ENCODE data around the gene COL10A1. TPM values are rescaled to one million over a fixed set of nuclear protein-coding genes. Genes with fewer than 3 reads are reported as not detected.

COL10A1 gene
- total and polyA plus RNA-seq, 2 experiments from 2014 or later, result 0.28 to 0.31 TPM

GRCh38 chr6:116105247-116105646 lies 20.7 kb downstream of the COL10A1 start:
- peak overlapping the region; percentile 82; the same call in 1 of the 2 replicates for H3K27ac ChIP-seq (ENCODE audit: low read depth)
- Mint-ChIP-seq H3K36me3 (ENCODE audit: low read depth) (peaks cover 23% of the 10 kb centered on the region), H3K4me1 (peaks cover 72% of the 10 kb centered on the region), H3K9me3 (no peaks in the 10 kb centered on the region), H3K27me3 (ENCODE audit: insufficient read depth, low read depth, poor library complexity) (peaks cover 4% of the 10 kb centered on the region), H3K27ac (no peak overlapping the region; the same call in 1 of the 2 replicates), H3K4me3 (peak overlapping the region; percentile 30; the same call in 1 of the 3 replicates)
- DNase-seq (ENCODE audit: low spot score), result no peak
- H3F3A ChIP-seq (replicated peaks; ENCODE audit: low read depth), result no peaks in the 10 kb centered on the region; the same call in 1 of the 2 replicates
- TF ChIP-seq EZH2phosphoT487 (IDR thresholded peaks at IDR 0.05; ENCODE audit: unreplicated experiment), result no peak
- TF ChIP-seq ZNF114 (CRISPR knock-in tag; IDR thresholded peaks at IDR 0.05), result no peak
- no peak for TF ChIP-seq JUNB (IDR thresholded peaks at IDR 0.05; ENCODE audit: unreplicated experiment)
- TF ChIP-seq, protein P1, sequence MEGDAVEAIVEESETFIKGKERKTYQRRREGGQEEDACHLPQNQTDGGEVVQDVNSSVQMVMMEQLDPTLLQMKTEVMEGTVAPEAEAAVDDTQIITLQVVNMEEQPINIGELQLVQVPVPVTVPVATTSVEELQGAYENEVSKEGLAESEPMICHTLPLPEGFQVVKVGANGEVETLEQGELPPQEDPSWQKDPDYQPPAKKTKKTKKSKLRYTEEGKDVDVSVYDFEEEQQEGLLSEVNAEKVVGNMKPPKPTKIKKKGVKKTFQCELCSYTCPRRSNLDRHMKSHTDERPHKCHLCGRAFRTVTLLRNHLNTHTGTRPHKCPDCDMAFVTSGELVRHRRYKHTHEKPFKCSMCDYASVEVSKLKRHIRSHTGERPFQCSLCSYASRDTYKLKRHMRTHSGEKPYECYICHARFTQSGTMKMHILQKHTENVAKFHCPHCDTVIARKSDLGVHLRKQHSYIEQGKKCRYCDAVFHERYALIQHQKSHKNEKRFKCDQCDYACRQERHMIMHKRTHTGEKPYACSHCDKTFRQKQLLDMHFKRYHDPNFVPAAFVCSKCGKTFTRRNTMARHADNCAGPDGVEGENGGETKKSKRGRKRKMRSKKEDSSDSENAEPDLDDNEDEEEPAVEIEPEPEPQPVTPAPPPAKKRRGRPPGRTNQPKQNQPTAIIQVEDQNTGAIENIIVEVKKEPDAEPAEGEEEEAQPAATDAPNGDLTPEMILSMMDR (conservative IDR thresholded peaks at IDR 0.05; ENCODE audit: low read depth in 2 of 2), result no peak
- TF ChIP-seq POLR2AphosphoS5 (IDR thresholded peaks at IDR 0.05; ENCODE audit: low read depth), result no peak
- no peak for TF ChIP-seq STAT1 (IDR thresholded peaks at IDR 0.05; ENCODE audit: unreplicated experiment)
- peaks cover 42% of the 10 kb centered on the region for H3K4me1 ChIP-seq (ENCODE audit: insufficient read depth)
- peak overlapping the region; percentile 14; the same call in 1 of the 2 replicates for H3K4me2 ChIP-seq
- H3K27me3 ChIP-seq (ENCODE audit: insufficient read depth), result no peaks in the 10 kb centered on the region
- H2AFZ ChIP-seq, result no peak overlapping the region
- no peak overlapping the region for H3K4me3 ChIP-seq
- H4K20me1 ChIP-seq (replicated peaks; ENCODE audit: insufficient read depth), result no peaks in the 10 kb centered on the region
- ATAC-seq, result no peak
- peaks cover 12% of the 10 kb centered on the region; the same call in 1 of the 2 replicates for H3K36me3 ChIP-seq (ENCODE audit: insufficient read depth)
- H3K9me2 ChIP-seq (ENCODE audit: insufficient read depth), result no peaks in the 10 kb centered on the region
- peaks cover 34% of the 10 kb centered on the region for H3K79me2 ChIP-seq (replicated peaks; ENCODE audit: insufficient read depth)

DNA sequence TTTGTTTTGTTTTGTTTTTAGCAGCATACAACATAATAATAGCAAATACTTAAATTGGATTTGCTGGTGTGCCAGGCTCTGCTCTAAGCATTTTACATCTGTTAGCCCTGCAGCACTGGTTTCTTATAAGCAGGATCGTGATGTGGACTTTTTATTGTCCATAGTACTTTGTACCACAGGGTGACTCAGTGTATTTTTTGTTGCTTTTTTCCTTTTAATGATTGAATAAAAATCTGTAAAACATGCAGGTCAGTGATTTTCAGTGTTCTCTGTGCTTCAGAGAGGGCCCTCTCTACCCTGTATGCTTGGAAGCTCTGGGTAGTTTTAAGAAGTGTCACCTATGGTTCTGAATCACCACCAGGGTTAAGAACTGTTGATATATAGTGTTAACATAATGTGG lies 21.3 kb downstream of the COL10A1 start:
- H3K4me3 ChIP-seq, result no peak overlapping the region
- Mint-ChIP-seq H3K27ac (no peak overlapping the region), H3K36me3 (ENCODE audit: low read depth) (peaks cover 21% of the 10 kb centered on the region), H3K27me3 (ENCODE audit: insufficient read depth, low read depth, poor library complexity) (peaks cover 7% of the 10 kb centered on the region), H3K4me3 (no peak overlapping the region; the same call in 2 of the 3 replicates), H3K4me1 (peaks cover 72% of the 10 kb centered on the region), H3K9me3 (no peaks in the 10 kb centered on the region)
- H3K36me3 ChIP-seq (ENCODE audit: insufficient read depth), result peaks cover 8% of the 10 kb centered on the region; the same call in 1 of the 2 replicates
- H3K27me3 ChIP-seq (ENCODE audit: insufficient read depth), result peaks cover 4% of the 10 kb centered on the region; the same call in 1 of the 2 replicates
- H3K4me1 ChIP-seq (ENCODE audit: insufficient read depth), result peaks cover 42% of the 10 kb centered on the region
- H4K20me1 ChIP-seq (replicated peaks; ENCODE audit: insufficient read depth), result no peaks in the 10 kb centered on the region
- no peak overlapping the region for H3K27ac ChIP-seq (ENCODE audit: low read depth)
- H3K9me2 ChIP-seq (ENCODE audit: insufficient read depth), result no peaks in the 10 kb centered on the region
- peaks cover 34% of the 10 kb centered on the region for H3K79me2 ChIP-seq (replicated peaks; ENCODE audit: insufficient read depth)
- DNase-seq (ENCODE audit: low spot score) (no peak), ATAC-seq (no peak)
- no peak for TF ChIP-seq EZH2 (IDR thresholded peaks at IDR 0.05; ENCODE audit: low read depth, unreplicated experiment)
- no peak for TF ChIP-seq ZNF114 (CRISPR knock-in tag; IDR thresholded peaks at IDR 0.05)
- H3F3A ChIP-seq (replicated peaks; ENCODE audit: low read depth), result no peaks in the 10 kb centered on the region; the same call in 1 of the 2 replicates
- H2AFZ ChIP-seq, result no peak overlapping the region
- H3K4me2 ChIP-seq, result no peak overlapping the region

DNA sequence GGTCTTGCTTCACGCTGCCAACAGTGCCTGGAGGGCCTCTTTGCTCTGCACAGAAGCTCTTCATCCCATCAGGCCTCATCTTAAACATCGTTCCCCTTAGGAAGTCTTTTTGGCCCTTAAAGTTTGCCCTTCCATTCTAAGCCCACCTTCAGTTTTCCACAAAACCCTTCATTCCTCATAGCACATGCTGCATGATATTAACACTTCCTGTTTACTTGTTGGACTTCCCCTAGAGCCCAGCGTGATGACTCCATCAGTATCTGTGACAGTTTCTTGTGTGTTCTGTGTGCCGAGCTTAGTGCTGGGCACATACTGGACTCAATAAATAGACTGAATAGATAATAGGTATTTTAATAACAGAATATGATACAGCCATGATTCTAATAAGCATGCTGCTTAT lies 23.1 kb downstream of the COL10A1 start:
- H3K79me2 ChIP-seq (replicated peaks; ENCODE audit: insufficient read depth), result peaks cover 34% of the 10 kb centered on the region
- H3K4me1 Mint-ChIP-seq, result peaks cover 58% of the 10 kb centered on the region
- H3K4me3 ChIP-seq, result no peak overlapping the region
- TF ChIP-seq ZNF331 (CRISPR knock-in tag; IDR thresholded peaks at IDR 0.05; ENCODE audit: low read depth) (no peak), REST (IDR thresholded peaks at IDR 0.05; ENCODE audit: unreplicated experiment) (no peak), EZH2phosphoT487 (IDR thresholded peaks at IDR 0.05; ENCODE audit: unreplicated experiment) (no peak), ETS1 (IDR thresholded peaks at IDR 0.05) (no peak)
- TF ChIP-seq, protein P1 (conservative IDR thresholded peaks at IDR 0.05; ENCODE audit: low read depth in 2 of 2), result no peak

More for the DNA sequence above, 23.1 kb downstream of the COL10A1 start:
- H3K36me3 ChIP-seq (ENCODE audit: insufficient read depth), result no peaks in the 10 kb centered on the region
- no peak overlapping the region for H3K27ac ChIP-seq (ENCODE audit: low read depth)
- H3K4me1 ChIP-seq (ENCODE audit: insufficient read depth), result peaks cover 27% of the 10 kb centered on the region
- Mint-ChIP-seq H3K27me3 (ENCODE audit: insufficient read depth, low read depth, poor library complexity) (peaks cover 7% of the 10 kb centered on the region), H3K36me3 (ENCODE audit: low read depth) (peaks cover 9% of the 10 kb centered on the region), H3K9me3 (no peaks in the 10 kb centered on the region), H3K4me3 (0 out of 3 replicates have a peak overlapping the region, but pooled peaks have one; percentile 7), H3K27ac (no peak overlapping the region)
- no peak overlapping the region for H2AFZ ChIP-seq
- H3K27me3 ChIP-seq (ENCODE audit: insufficient read depth), result peaks cover 6% of the 10 kb centered on the region; the same call in 1 of the 2 replicates
- ATAC-seq, result no peak
- DNase-seq (ENCODE audit: low spot score), result no peak
- no peaks in the 10 kb centered on the region for H4K20me1 ChIP-seq (replicated peaks; ENCODE audit: insufficient read depth)
- no peaks in the 10 kb centered on the region for H3K9me2 ChIP-seq (ENCODE audit: insufficient read depth)
- H3K4me2 ChIP-seq, result no peak overlapping the region
- no peaks in the 10 kb centered on the region; the same call in 1 of the 2 replicates for H3F3A ChIP-seq (replicated peaks; ENCODE audit: low read depth)

Measured in GM23338 (cell line).